PC-9 (cell line): ENCODE results near the gene ZDHHC19. TPM values are rescaled to one million over a fixed set of nuclear protein-coding genes. Genes with fewer than 3 reads are reported as not detected.

Experiments used
- BruUV-seq: library from RNA; stranded (reverse); fragments of 400-500 nt; replicated peaks from 2 replicates; lab custom pipeline; 2021; lab: Mats Ljungman, UMichigan
- CTCF ChIA-PET: fragments of 300-600 bp; sonication (Branson Sonifier 250); formaldehyde crosslinking; loops from one replicate; lab custom pipeline; 2022; ENCODE audit warnings: antibody characterized with exemption; lab: Charles Lee
- POLR2A ChIA-PET: fragments of 300-600 bp; sonication (Branson Sonifier 250); formaldehyde crosslinking; loops from one replicate; lab custom pipeline; 2022; ENCODE audit warnings: antibody characterized with exemption; ENCODE audit not compliant: unreplicated experiment; lab: Charles Lee
- DNase-seq, 2 experiments: peaks; one replicate each; pipeline versions ENCODE4 v3.0.0 to v3.0.0-alpha.2; 2015 to 2022; ENCODE audit warnings: mixed read lengths in 1 of 2
- H2AFZ ChIP-seq: fragments of 200-600 bp; sonication (generic); 2 replicates; pipeline ENCODE4 v1.8.1; 2017; ENCODE audit warnings: antibody characterized with exemption
- H3F3A ChIP-seq: fragments of 200-600 bp; sonication (generic); 2 replicates; pipeline ENCODE4 v1.8.1; 2017; ENCODE audit warnings: antibody characterized with exemption, mild to moderate bottlenecking, low read depth; ENCODE audit not compliant: insufficient read depth
- H3K27ac ChIP-seq: fragments of 200-600 bp; sonication (generic); 2 replicates; pipeline ENCODE4 v1.6.1; 2016; ENCODE audit warnings: mixed run types
- H3K27me3 ChIP-seq: fragments of 200-600 bp; sonication (generic); 2 replicates; pipeline ENCODE4 v1.6.1; 2016; ENCODE audit warnings: low read depth, mixed run types; ENCODE audit not compliant: insufficient read depth
- H3K36me3 ChIP-seq: fragments of 200-600 bp; sonication (generic); 2 replicates; pipeline ENCODE4 v1.6.1; 2016; ENCODE audit warnings: low read depth, mixed run types
- H3K4me1 ChIP-seq: fragments of 200-600 bp; sonication (generic); replicated peaks from 2 replicates; pipeline ENCODE4 v1.6.1; 2016; ENCODE audit warnings: mixed run types; ENCODE audit not compliant: insufficient read depth
- H3K4me2 ChIP-seq: fragments of 200-600 bp; sonication (generic); 2 replicates; pipeline ENCODE4 v1.6.1; 2017; ENCODE audit warnings: mixed run types
- H3K4me3 ChIP-seq: fragments of 200-600 bp; sonication (generic); 2 replicates; pipeline ENCODE4 v1.6.1; 2016; ENCODE audit warnings: mixed run types
- H3K79me2 ChIP-seq: fragments of 200-600 bp; sonication (generic); 2 replicates; pipeline ENCODE4 v1.6.1; 2017; ENCODE audit warnings: low read depth, mixed run types
- H3K9me2 ChIP-seq: fragments of 200-600 bp; sonication (generic); 2 replicates; pipeline ENCODE4 v1.8.1; 2017; ENCODE audit warnings: mild to moderate bottlenecking; ENCODE audit not compliant: insufficient read depth
- H3K9me3 ChIP-seq: fragments of 200-600 bp; sonication (generic); 2 replicates; pipeline ENCODE4 v1.8.1; 2016; ENCODE audit warnings: low read depth; ENCODE audit not compliant: insufficient read depth
- H4K20me1 ChIP-seq: fragments of 200-600 bp; sonication (generic); 2 replicates; pipeline ENCODE4 v1.8.1; 2017; ENCODE audit not compliant: insufficient read depth
- EZH2 ChIP-seq: fragments of 200-600 bp; sonication (generic); IDR thresholded peaks from 2 replicates; pipeline ENCODE4 v1.8.0; 2017; ENCODE audit warnings: antibody characterized with exemption, low read depth
- intact Hi-C: fragments of 100-400 bp; cut with micrococcal nuclease; formaldehyde crosslinking; loops from one replicate; pipeline ENCODE4 v1.10.0; 2022; ENCODE audit not compliant: unreplicated experiment
- total RNA-seq: library from RNA; stranded (reverse); gene quantifications from 2 replicates; pipeline ENCODE4 v1.2.3, GENCODE V29; 2021
- TF ChIP-seq, protein P1 (sequence below): fragments of 200-600 bp; sonication (generic); conservative IDR thresholded peaks from 2 replicates; pipeline ENCODE4 v1.6.1; 2017; ENCODE audit warnings: mixed run types, antibody characterized with exemption, mild to moderate bottlenecking, moderate library complexity

ZDHHC19 gene
- total RNA-seq, 1 experiment from 2014 or later = not detected

DNA sequence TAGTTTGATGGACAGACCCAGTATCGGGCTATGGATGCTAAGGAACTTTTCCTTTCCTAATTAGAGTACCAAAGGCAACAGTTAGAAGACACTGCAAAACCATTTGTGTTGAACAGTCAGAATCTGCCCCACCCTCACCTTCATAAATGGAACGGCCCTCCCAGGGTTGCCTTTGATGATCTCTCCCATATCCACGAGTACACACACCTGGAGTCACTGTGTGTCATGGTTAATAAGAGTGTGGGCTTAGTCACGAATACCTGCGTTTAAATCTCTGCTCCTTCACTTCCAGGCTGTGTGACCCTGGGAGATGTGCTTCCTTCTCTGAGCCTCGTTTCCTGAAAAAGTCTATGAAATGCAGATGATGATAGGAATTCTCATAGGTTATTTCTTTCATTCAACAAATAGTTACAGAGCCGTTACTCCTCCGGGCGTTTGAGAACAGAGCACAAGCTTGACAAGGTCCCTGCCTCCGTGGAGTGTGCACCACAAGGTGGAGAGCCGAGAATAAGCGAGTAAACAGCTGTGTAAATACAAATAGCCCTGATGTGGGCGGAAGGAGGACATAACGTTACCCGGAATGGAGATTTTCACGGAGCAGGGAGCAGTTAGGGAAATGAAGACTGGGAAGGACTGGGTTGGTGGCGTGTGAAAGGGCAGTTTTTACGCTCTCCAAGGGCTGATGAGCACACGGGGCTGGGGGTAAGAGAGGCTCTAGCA, 11.8 kb upstream of the ZDHHC19 start:
- Histone ChIP-seq H3K9me3 (no peaks in the 10 kb centered on the region), H3K9me2 (no peaks in the 10 kb centered on the region), H3K4me2 (no peak overlapping the region), H3K27ac (no peak overlapping the region), H2AFZ (no peak overlapping the region), H3K4me1 (peaks cover 8% of the 10 kb centered on the region), H3K79me2 (no peaks in the 10 kb centered on the region), H3K36me3 (no peaks in the 10 kb centered on the region), H3K4me3 (no peak overlapping the region), H3K27me3 (no peaks in the 10 kb centered on the region), H3F3A (no peaks in the 10 kb centered on the region), H4K20me1 (no peaks in the 10 kb centered on the region)
- ChIA-PET POLR2A (no interaction called here), CTCF (no interaction called here)
- DNase-seq = no peak
- intact Hi-C loops = no loop called here
- TF ChIP-seq, protein P1, sequence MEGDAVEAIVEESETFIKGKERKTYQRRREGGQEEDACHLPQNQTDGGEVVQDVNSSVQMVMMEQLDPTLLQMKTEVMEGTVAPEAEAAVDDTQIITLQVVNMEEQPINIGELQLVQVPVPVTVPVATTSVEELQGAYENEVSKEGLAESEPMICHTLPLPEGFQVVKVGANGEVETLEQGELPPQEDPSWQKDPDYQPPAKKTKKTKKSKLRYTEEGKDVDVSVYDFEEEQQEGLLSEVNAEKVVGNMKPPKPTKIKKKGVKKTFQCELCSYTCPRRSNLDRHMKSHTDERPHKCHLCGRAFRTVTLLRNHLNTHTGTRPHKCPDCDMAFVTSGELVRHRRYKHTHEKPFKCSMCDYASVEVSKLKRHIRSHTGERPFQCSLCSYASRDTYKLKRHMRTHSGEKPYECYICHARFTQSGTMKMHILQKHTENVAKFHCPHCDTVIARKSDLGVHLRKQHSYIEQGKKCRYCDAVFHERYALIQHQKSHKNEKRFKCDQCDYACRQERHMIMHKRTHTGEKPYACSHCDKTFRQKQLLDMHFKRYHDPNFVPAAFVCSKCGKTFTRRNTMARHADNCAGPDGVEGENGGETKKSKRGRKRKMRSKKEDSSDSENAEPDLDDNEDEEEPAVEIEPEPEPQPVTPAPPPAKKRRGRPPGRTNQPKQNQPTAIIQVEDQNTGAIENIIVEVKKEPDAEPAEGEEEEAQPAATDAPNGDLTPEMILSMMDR = no peak
- BruUV-seq = no TSS peak

DNA sequence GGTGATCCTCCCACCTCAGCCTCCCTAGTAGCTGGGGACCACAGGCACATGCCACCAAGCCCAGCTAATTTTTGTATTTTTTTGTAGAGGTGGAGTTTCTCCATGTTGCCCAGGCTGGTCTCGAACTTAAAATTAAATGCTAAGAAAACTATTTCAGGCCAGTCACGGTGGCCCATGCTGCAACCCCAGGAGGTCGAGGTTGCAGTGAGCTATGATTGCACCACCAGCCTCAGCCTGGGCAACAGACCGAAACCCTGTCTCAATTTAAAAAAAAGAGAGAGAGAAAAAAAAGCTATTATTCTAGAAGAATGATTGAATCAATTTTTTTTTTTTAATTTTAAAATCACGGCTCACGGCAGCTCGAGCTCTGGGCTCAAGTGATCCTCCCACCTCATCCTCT, 9.8 kb upstream of the ZDHHC19 start:
- H3K4me2 ChIP-seq = no peak overlapping the region

DNA sequence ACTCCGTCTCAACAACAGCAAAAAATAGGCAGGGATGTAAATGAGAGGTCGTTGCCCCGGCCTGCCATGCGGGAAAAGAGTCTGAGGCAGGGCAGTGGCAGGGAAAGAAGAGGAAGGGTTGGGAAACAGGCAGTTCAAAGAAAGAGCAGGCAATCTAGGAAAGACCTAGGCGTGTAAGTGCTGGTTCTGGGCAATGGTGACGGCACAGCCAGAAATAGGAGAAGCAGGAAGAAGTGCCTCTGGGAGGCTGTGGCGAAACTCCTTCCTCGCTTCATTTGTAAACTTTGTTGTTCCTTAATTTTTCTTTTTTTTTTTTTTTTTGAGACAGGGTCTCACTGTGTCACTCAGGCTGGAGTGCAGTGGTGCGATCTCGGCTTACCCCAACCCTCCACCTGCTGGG, 9.4 kb upstream of the ZDHHC19 start:
- Histone ChIP-seq H3K27ac (no peak overlapping the region), H2AFZ (no peak overlapping the region), H3K4me3 (no peak overlapping the region), H3K27me3 (no peaks in the 10 kb centered on the region), H3K9me2 (no peaks in the 10 kb centered on the region), H3K4me2 (no peak overlapping the region), H3K36me3 (no peaks in the 10 kb centered on the region), H3K9me3 (no peaks in the 10 kb centered on the region), H3F3A (no peaks in the 10 kb centered on the region), H3K4me1 (peaks cover 12% of the 10 kb centered on the region), H3K79me2 (no peaks in the 10 kb centered on the region), H4K20me1 (no peaks in the 10 kb centered on the region)
- intact Hi-C loops = no loop called here
- TF ChIP-seq, protein P1 = no peak
- TF ChIP-seq EZH2 = no peak
- POLR2A ChIA-PET = no interaction called here
- no peak for DNase-seq
- BruUV-seq = no TSS peak
- CTCF ChIA-PET = no interaction called here

More for the DNA sequence above, 9.8 kb upstream of the ZDHHC19 start:
- Histone ChIP-seq H3K36me3 (no peaks in the 10 kb centered on the region), H3K9me3 (no peaks in the 10 kb centered on the region), H3K4me3 (no peak overlapping the region), H3K4me1 (peaks cover 10% of the 10 kb centered on the region), H4K20me1 (no peaks in the 10 kb centered on the region), H3K27ac (no peak overlapping the region), H3K27me3 (no peaks in the 10 kb centered on the region), H3K9me2 (no peaks in the 10 kb centered on the region), H3F3A (no peaks in the 10 kb centered on the region), H3K79me2 (no peaks in the 10 kb centered on the region), H2AFZ (no peak overlapping the region)
- no peak for DNase-seq
- intact Hi-C loops = no loop called here
- ChIA-PET CTCF (interaction anchor here (0.6 kb wide), 2 partner anchors 64 to 807 kb away, joined by 3 to 4 read pairs; no protein-coding TSS in a partner anchor), POLR2A (interaction anchor here (0.6 kb wide), 1 partner anchor 71 kb away, joined by 3 read pairs; no protein-coding TSS in a partner anchor)
- BruUV-seq = no TSS peak
- TF ChIP-seq EZH2 = no peak
- TF ChIP-seq, protein P1 = no peak
